HCT116 (cell line): ENCODE results near the gene OR1J2. TPM values are rescaled to one million over a fixed set of nuclear protein-coding genes. Genes with fewer than 3 reads are reported as not detected.

Source experiments
- ATAC-seq: fragments of 200-7000 bp; cut with Tn5 transposase; 2 replicates; pipeline ENCODE4 v1.9.1; 2020; ENCODE audit warnings: mild to moderate bottlenecking, moderate library complexity
- BruUV-seq: library from RNA; stranded (reverse); fragments of 400-500 nt; replicated peaks from 2 replicates; lab custom pipeline; 2021; lab: Mats Ljungman, UMichigan
- CTCF ChIA-PET: fragments of 300-600 bp; sonication (Branson Sonifier 250); formaldehyde crosslinking; loops from one replicate; lab custom pipeline; 2021; ENCODE audit warnings: antibody characterized with exemption; lab: Charles Lee
- POLR2A ChIA-PET: fragments of 300-600, 350-600 bp; sonication (Branson Sonifier 250); formaldehyde crosslinking; loops from one replicate; lab custom pipeline; 2021; ENCODE audit warnings: antibody characterized with exemption; lab: Charles Lee
- RAD21 ChIA-PET, 2 experiments: fragments of 300-600 bp; sonication (Branson Sonifier 250); formaldehyde crosslinking; loops; one replicate each; lab custom pipeline; 2023; ENCODE audit warnings: low total read pairs in 2 of 2; ENCODE audit not compliant: uncharacterized antibody in 2 of 2, unreplicated experiment in 2 of 2, low non-redundant PET in 1 of 2; lab: Charles Lee
- DNase-seq: peaks from one replicate; pipeline ENCODE4 v3.0.0-alpha.2; 2010; ENCODE audit warnings: low read depth, low spot score
- H2AFZ ChIP-seq: fragments of 200-600 bp; shearing (Covaris generic), sonication (generic); 2 replicates; pipeline ENCODE4 v1.6.1; 2017; ENCODE audit warnings: low read depth, mixed run types, mixed read lengths, antibody characterized with exemption, low read length; ENCODE audit not compliant: poor library complexity, severe bottlenecking
- H3K27ac ChIP-seq: 2 replicates; pipeline ENCODE4 v1.5.1; 2012; ENCODE audit warnings: low read depth, low read length
- H3K27me3 ChIP-seq: fragments of 200-600 bp; sonication (generic); 2 replicates; pipeline ENCODE4 v1.6.1; 2016; ENCODE audit warnings: mixed run types, low read length, mixed read lengths; ENCODE audit not compliant: insufficient read depth
- H3K36me3 ChIP-seq, 2 experiments: fragments of 200-500 bp in 1 of 2; fragments of 200-600 bp in 1 of 2; sonication (Bioruptor generic) in 1 of 2; sonication (generic) in 1 of 2; 2 replicates each; pipeline versions ENCODE4 v1.5.1 to v1.6.1; 2014 to 2016; ENCODE audit warnings: low read length in 2 of 2, inconsistent platforms in 1 of 2, mixed read lengths in 1 of 2, mixed run types in 1 of 2; ENCODE audit not compliant: insufficient read depth in 2 of 2, control insufficient read depth in 1 of 2
- H3K4me1 ChIP-seq, 2 experiments: fragments of 200-600 bp in 1 of 2; sonication (generic) in 1 of 2; 2 replicates each; pipeline versions ENCODE4 v1.5.1 to v1.6.1; 2012 to 2017; ENCODE audit warnings: low read length in 2 of 2, inconsistent platforms in 1 of 2, mild to moderate bottlenecking in 1 of 2, mixed read lengths in 1 of 2, mixed run types in 1 of 2, moderate library complexity in 1 of 2; ENCODE audit not compliant: insufficient read depth in 2 of 2, control insufficient read depth in 1 of 2
- H3K4me2 ChIP-seq: fragments of 200-600 bp; sonication (generic); 2 replicates; pipeline ENCODE4 v1.6.1; 2017; ENCODE audit warnings: mixed run types, low read length, mixed read lengths
- H3K4me3 ChIP-seq, 2 experiments: fragments of 200-600 bp in 1 of 2; sonication (generic) in 1 of 2; replicated peaks in 1 of 2; 2 replicates each; pipeline ENCODE4 v1.5.1; 2011 to 2016; ENCODE audit warnings: low read length in 2 of 2, control low read depth in 1 of 2, low read depth in 1 of 2, mild to moderate bottlenecking in 1 of 2, mixed read lengths in 1 of 2, mixed run types in 1 of 2
- H3K79me2 ChIP-seq: fragments of 200-600 bp; sonication (generic); 2 replicates; pipeline ENCODE4 v1.6.1; 2017; ENCODE audit warnings: mild to moderate bottlenecking, mixed run types, low read length, moderate library complexity, mixed read lengths; ENCODE audit not compliant: insufficient read depth
- H3K9ac ChIP-seq: fragments of 200-600 bp; sonication (generic); 2 replicates; pipeline ENCODE4 v1.6.1; 2016; ENCODE audit warnings: low read length, mixed read lengths
- H3K9me2 ChIP-seq: fragments of 200-600 bp; sonication (generic), shearing (Covaris generic); 2 replicates; pipeline ENCODE4 v1.6.1; 2017; ENCODE audit warnings: mixed run types, mild to moderate bottlenecking, moderate library complexity; ENCODE audit not compliant: insufficient read depth
- H3K9me3 ChIP-seq, 2 experiments: fragments of 200-500 bp in 1 of 2; fragments of 200-600 bp in 1 of 2; sonication (Bioruptor generic) in 1 of 2; sonication (generic) in 1 of 2; 2 replicates each; pipeline ENCODE4 v1.6.1; 2014 to 2017; ENCODE audit warnings: low read length in 2 of 2, mixed read lengths in 2 of 2, inconsistent platforms in 1 of 2, low read depth in 1 of 2, mild to moderate bottlenecking in 1 of 2, mixed run types in 1 of 2, moderate library complexity in 1 of 2; ENCODE audit not compliant: control insufficient read depth in 1 of 2, insufficient read depth in 1 of 2
- H4K20me1 ChIP-seq: fragments of 200-600 bp; sonication (generic), shearing (Covaris generic); 2 replicates; pipeline ENCODE4 v1.6.1; 2017; ENCODE audit warnings: mixed run types, mild to moderate bottlenecking, moderate library complexity; ENCODE audit not compliant: insufficient read depth
- CBX3 ChIP-seq: IDR thresholded peaks from 2 replicates; pipeline ENCODE4 v1.6.1; 2012; ENCODE audit warnings: low read depth
- CEBPB ChIP-seq: IDR thresholded peaks from 2 replicates; pipeline ENCODE4 v1.6.1; 2012; ENCODE audit warnings: low read depth
- CTCF ChIP-seq, 3 experiments: fragments of 200-600 bp in 1 of 3; sonication (generic) in 1 of 3; IDR thresholded peaks in 2 of 3; conservative IDR thresholded peaks in 1 of 3; 2 replicates each; pipeline ENCODE4 v1.5.1; 2012 to 2017; ENCODE audit warnings: low read depth in 2 of 3, low read length in 2 of 3, antibody characterized with exemption in 1 of 3, borderline replicate concordance in 1 of 3, control low read depth in 1 of 3, mild to moderate bottlenecking in 1 of 3, mixed read lengths in 1 of 3, mixed run types in 1 of 3, moderate library complexity in 1 of 3; ENCODE audit not compliant: insufficient read depth in 1 of 3
- EGR1 ChIP-seq: IDR thresholded peaks from 2 replicates; pipeline ENCODE4 v1.6.1; 2012; ENCODE audit warnings: low read depth
- EZH2phosphoT487 ChIP-seq: fragments of 200-600 bp; IDR thresholded peaks from 2 replicates; pipeline ENCODE4 v1.6.1; 2018; ENCODE audit warnings: antibody characterized with exemption, borderline replicate concordance
- FOSL1 ChIP-seq: IDR thresholded peaks from 2 replicates; pipeline ENCODE4 v1.6.1; 2012; ENCODE audit warnings: low read depth
- MAX ChIP-seq: IDR thresholded peaks from 2 replicates; pipeline ENCODE4 v1.6.1; 2012
- POLR2A ChIP-seq: IDR thresholded peaks from 2 replicates; pipeline ENCODE4 v1.7.0; 2011; ENCODE audit warnings: borderline replicate concordance; ENCODE audit not compliant: insufficient read depth, insufficient read length; ENCODE audit errors: extremely low read depth
- POLR2AphosphoS5 ChIP-seq: IDR thresholded peaks from 2 replicates; pipeline ENCODE4 v1.6.1; 2011; ENCODE audit warnings: mild to moderate bottlenecking, low read depth, low read length, moderate library complexity
- RAD21 ChIP-seq: IDR thresholded peaks from 2 replicates; pipeline ENCODE4 v1.6.1; 2012; ENCODE audit warnings: low read depth, mild to moderate bottlenecking
- SIN3A ChIP-seq: IDR thresholded peaks from 2 replicates; pipeline ENCODE4 v1.6.1; 2012; ENCODE audit warnings: low read depth
- SP1 ChIP-seq: IDR thresholded peaks from 2 replicates; pipeline ENCODE4 v1.6.1; 2012; ENCODE audit warnings: low read depth
- SRF ChIP-seq: IDR thresholded peaks from 2 replicates; pipeline ENCODE4 v1.6.1; 2012; ENCODE audit warnings: low read depth
- TCF7L2 ChIP-seq: IDR thresholded peaks from 2 replicates; pipeline ENCODE4 v1.7.0; 2011; ENCODE audit warnings: borderline replicate concordance, inconsistent platforms; ENCODE audit not compliant: insufficient read depth, insufficient read length; ENCODE audit errors: extremely low read depth
- ZBTB33 ChIP-seq: IDR thresholded peaks from 2 replicates; pipeline ENCODE4 v1.6.1; 2011; ENCODE audit warnings: mild to moderate bottlenecking, low read length, moderate library complexity; ENCODE audit not compliant: insufficient replicate concordance; ENCODE audit errors: extremely low read depth
- ZFX ChIP-seq: fragments of 450-650 bp; IDR thresholded peaks from 2 replicates; pipeline ENCODE4 v1.6.1; 2017
- intact Hi-C: fragments of 100-400 bp; cut with micrococcal nuclease; formaldehyde crosslinking; loops from 2 replicates; pipeline ENCODE4 v1.10.0; 2022
- total RNA-seq: library from RNA; stranded (reverse); gene quantifications from one replicate; pipeline ENCODE4 v1.2.1, GENCODE V29; 2021; ENCODE audit not compliant: unreplicated experiment
- TF ChIP-seq, protein P1 (sequence below): IDR thresholded peaks from 2 replicates; pipeline ENCODE4 v1.6.1; 2012; ENCODE audit warnings: low read depth

The OR1J2 gene
- total RNA-seq, 1 experiment from 2014 or later = not detected

DNA sequence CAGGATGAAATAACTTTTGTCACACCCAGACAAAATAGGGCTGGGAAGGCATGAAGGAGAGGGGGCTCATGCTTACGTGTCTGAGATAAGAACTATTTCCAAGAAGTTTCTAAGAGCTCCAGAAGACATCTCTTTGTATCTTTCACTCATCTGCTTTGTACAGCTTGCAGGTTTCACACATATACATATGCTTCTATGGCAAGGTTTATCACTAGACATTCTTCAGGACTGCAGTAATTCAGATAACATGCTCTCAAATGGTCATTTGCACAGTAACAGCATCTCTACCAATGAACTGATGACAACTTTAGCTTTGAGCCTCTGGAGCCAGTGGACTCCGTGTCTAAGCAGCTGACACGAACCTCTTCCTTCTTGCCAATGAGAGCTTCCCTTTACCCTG, 36.0 kb upstream of the OR1J2 start (continued):
- no peak for TF ChIP-seq CTCF (IDR thresholded peaks at IDR 0.05 in 2 of 3, conservative IDR thresholded peaks at IDR 0.05 in 1 of 3; ENCODE audit: borderline replicate concordance in 1 of 3, insufficient read depth in 1 of 3, low read depth in 2 of 3, low read length in 2 of 3)
- no peak for TF ChIP-seq EGR1
- no peak for TF ChIP-seq SP1
- no peak for TF ChIP-seq RAD21
- TF ChIP-seq CBX3 = no peak
- TF ChIP-seq FOSL1 = no peak
- TF ChIP-seq POLR2A = no peak
- TF ChIP-seq MAX = no peak
- no peak for TF ChIP-seq EZH2phosphoT487

- H3K27ac ChIP-seq = no peak overlapping the region
- TF ChIP-seq CEBPB (no peak), CBX3 (no peak), TCF7L2 (no peak), EZH2phosphoT487 (no peak), SIN3A (no peak), POLR2AphosphoS5 (no peak), ZBTB33 (no peak), ZFX (no peak), MAX (no peak), SRF (no peak), SP1 (no peak), POLR2A (no peak)
- TF ChIP-seq, protein P1, sequence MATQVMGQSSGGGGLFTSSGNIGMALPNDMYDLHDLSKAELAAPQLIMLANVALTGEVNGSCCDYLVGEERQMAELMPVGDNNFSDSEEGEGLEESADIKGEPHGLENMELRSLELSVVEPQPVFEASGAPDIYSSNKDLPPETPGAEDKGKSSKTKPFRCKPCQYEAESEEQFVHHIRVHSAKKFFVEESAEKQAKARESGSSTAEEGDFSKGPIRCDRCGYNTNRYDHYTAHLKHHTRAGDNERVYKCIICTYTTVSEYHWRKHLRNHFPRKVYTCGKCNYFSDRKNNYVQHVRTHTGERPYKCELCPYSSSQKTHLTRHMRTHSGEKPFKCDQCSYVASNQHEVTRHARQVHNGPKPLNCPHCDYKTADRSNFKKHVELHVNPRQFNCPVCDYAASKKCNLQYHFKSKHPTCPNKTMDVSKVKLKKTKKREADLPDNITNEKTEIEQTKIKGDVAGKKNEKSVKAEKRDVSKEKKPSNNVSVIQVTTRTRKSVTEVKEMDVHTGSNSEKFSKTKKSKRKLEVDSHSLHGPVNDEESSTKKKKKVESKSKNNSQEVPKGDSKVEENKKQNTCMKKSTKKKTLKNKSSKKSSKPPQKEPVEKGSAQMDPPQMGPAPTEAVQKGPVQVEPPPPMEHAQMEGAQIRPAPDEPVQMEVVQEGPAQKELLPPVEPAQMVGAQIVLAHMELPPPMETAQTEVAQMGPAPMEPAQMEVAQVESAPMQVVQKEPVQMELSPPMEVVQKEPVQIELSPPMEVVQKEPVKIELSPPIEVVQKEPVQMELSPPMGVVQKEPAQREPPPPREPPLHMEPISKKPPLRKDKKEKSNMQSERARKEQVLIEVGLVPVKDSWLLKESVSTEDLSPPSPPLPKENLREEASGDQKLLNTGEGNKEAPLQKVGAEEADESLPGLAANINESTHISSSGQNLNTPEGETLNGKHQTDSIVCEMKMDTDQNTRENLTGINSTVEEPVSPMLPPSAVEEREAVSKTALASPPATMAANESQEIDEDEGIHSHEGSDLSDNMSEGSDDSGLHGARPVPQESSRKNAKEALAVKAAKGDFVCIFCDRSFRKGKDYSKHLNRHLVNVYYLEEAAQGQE = no peak
- CTCF ChIA-PET = interaction anchor here (2.2 kb wide), 1 partner anchor 23 kb away, joined by 7 read pairs; no protein-coding TSS in a partner anchor
- H3K9ac ChIP-seq = no peak overlapping the region
- no peaks in the 10 kb centered on the region for H3K9me3 ChIP-seq
- H3K4me2 ChIP-seq = no peak overlapping the region
- ATAC-seq (no peak), DNase-seq (no peak)
- intact Hi-C loops = no loop called here
- H3K27me3 ChIP-seq = 0 out of 2 replicates have a peak, but pooled peaks cover 27% of the 10 kb centered on the region
- H3K4me3 ChIP-seq = no peak overlapping the region
- no peaks in the 10 kb centered on the region for H4K20me1 ChIP-seq
- H2AFZ ChIP-seq = no peak overlapping the region
- POLR2A ChIA-PET = no interaction called here
- no peaks in the 10 kb centered on the region for H3K4me1 ChIP-seq
- no peaks in the 10 kb centered on the region for H3K9me2 ChIP-seq
- no TSS peak for BruUV-seq
- RAD21 ChIA-PET = no interaction called here
- no peaks in the 10 kb centered on the region for H3K79me2 ChIP-seq
- H3K36me3 ChIP-seq = no peaks in the 10 kb centered on the region
Measured at GRCh38 chr9:122475717-122476116, 34.9 kb upstream of the OR1J2 start.
